Endothelial cell of umbilical vein (primary cell): ENCODE data around the gene ZNF496. TPM values are rescaled to one million over a fixed set of nuclear protein-coding genes. Genes with fewer than 3 reads are reported as not detected.

ENCODE experiments used
- BruUV-seq: library from RNA; stranded (reverse); fragments of 400-500 nt; replicated peaks from 2 replicates; lab custom pipeline; 2021; lab: Mats Ljungman, UMichigan
- CTCF ChIA-PET: fragments of 300-600, 350-600 bp; sonication (Branson Sonifier 250); formaldehyde crosslinking; loops from one replicate; lab custom pipeline; 2021; ENCODE audit warnings: antibody characterized with exemption, inconsistent platforms; lab: Charles Lee
- POLR2A ChIA-PET: fragments of 300-600, 350-600 bp; sonication (Branson Sonifier 250); formaldehyde crosslinking; loops from one replicate; lab custom pipeline; 2021; ENCODE audit warnings: antibody characterized with exemption, inconsistent platforms; lab: Charles Lee
- DNase-seq: peaks from one replicate; pipeline ENCODE4 v3.0.0-alpha.2; 2011; ENCODE audit warnings: low read depth, low spot score
- FAIRE-seq: peaks from 2 replicates; lab custom pipeline; 2011; peaks lifted over from hg19 to GRCh38; lab: Jason Lieb, UNC
- H2AFZ ChIP-seq: 2 replicates; pipeline ENCODE4 v1.6.0; 2012; ENCODE audit warnings: low read depth, low read length, control low read depth, inconsistent platforms
- H3K27ac ChIP-seq: 2 replicates; pipeline ENCODE4 v1.5.1; 2011; ENCODE audit warnings: low read depth, mild to moderate bottlenecking, control low read depth, low read length, moderate library complexity; ENCODE audit not compliant: insufficient read depth
- H3K27me3 ChIP-seq, 2 experiments: 2 replicates each; pipeline versions ENCODE4 v1.6.0 to v1.6.1; 2011; ENCODE audit warnings: low read length in 2 of 2, mixed read lengths in 1 of 2; ENCODE audit not compliant: control insufficient read depth in 2 of 2, insufficient read depth in 2 of 2
- H3K36me3 ChIP-seq, 2 experiments: 2 replicates in 1 of 2; 3 replicates in 1 of 2; pipeline ENCODE4 v1.5.1; 2011; ENCODE audit warnings: low read length in 2 of 2, mild to moderate bottlenecking in 1 of 2, moderate library complexity in 1 of 2; ENCODE audit not compliant: control insufficient read depth in 2 of 2, insufficient read depth in 2 of 2; ENCODE audit errors: extremely low read depth in 1 of 2
- H3K4me1 ChIP-seq: 3 replicates; pipeline ENCODE4 v1.5.1; 2011; ENCODE audit warnings: mild to moderate bottlenecking, low read length; ENCODE audit not compliant: control insufficient read depth, insufficient read depth; ENCODE audit errors: extremely low read depth
- H3K4me2 ChIP-seq: 2 replicates; pipeline ENCODE4 v1.6.1; 2011; ENCODE audit warnings: low read length, control low read depth, mixed read lengths; ENCODE audit not compliant: insufficient read depth
- H3K4me3 ChIP-seq, 3 experiments: fragments of 200-600 bp in 1 of 3; sonication (generic), shearing (Covaris generic) in 1 of 3; replicated peaks in 1 of 3; 2 replicates each; pipeline ENCODE4 v1.5.1; 2011 to 2016; ENCODE audit warnings: control low read depth in 3 of 3, low read length in 3 of 3, mild to moderate bottlenecking in 2 of 3, inconsistent platforms in 1 of 3, low read depth in 1 of 3, moderate library complexity in 1 of 3; ENCODE audit not compliant: insufficient read depth in 1 of 3
- H3K79me2 ChIP-seq: 2 replicates; pipeline ENCODE4 v1.6.0; 2012; ENCODE audit warnings: low read length, inconsistent platforms; ENCODE audit not compliant: control insufficient read depth, insufficient read depth
- H3K9ac ChIP-seq: replicated peaks from 2 replicates; pipeline ENCODE3; 2011; ENCODE audit warnings: low read length, control low read depth; ENCODE audit not compliant: insufficient read depth; ENCODE audit errors: extremely low read depth
- H3K9me1 ChIP-seq: replicated peaks from 3 replicates; pipeline ENCODE4 v1.6.0; 2011; ENCODE audit warnings: mild to moderate bottlenecking, low read length; ENCODE audit not compliant: control insufficient read depth, insufficient read depth; ENCODE audit errors: extremely low read depth
- H3K9me3 ChIP-seq: replicated peaks from 2 replicates; pipeline ENCODE4 v1.5.1; 2012; ENCODE audit warnings: low read length, inconsistent platforms; ENCODE audit not compliant: control insufficient read depth, insufficient read depth
- H4K20me1 ChIP-seq: replicated peaks from 2 replicates; pipeline ENCODE3; 2011; ENCODE audit warnings: mild to moderate bottlenecking, low read length; ENCODE audit not compliant: control insufficient read depth, insufficient read depth; ENCODE audit errors: extremely low read depth
- EZH2 ChIP-seq: IDR thresholded peaks from 2 replicates; pipeline ENCODE4 v1.6.1; 2012; ENCODE audit warnings: borderline replicate concordance, low read depth, mild to moderate bottlenecking, moderate library complexity, low read length, inconsistent platforms; ENCODE audit not compliant: severe bottlenecking
- FOS ChIP-seq: IDR thresholded peaks from 2 replicates; pipeline ENCODE4 v1.6.1; 2011; ENCODE audit warnings: mild to moderate bottlenecking, low read length, moderate library complexity, borderline replicate concordance; ENCODE audit not compliant: insufficient read depth
- GATA2 ChIP-seq: IDR thresholded peaks from 2 replicates; pipeline ENCODE4 v1.7.0; 2011; ENCODE audit warnings: low read depth, mild to moderate bottlenecking, moderate library complexity, mixed read lengths, low read length; ENCODE audit not compliant: insufficient read length, insufficient read depth
- JUN ChIP-seq: IDR thresholded peaks from 2 replicates; pipeline ENCODE4 v1.6.1; 2011; ENCODE audit warnings: borderline replicate concordance, low read depth; ENCODE audit not compliant: insufficient read length, insufficient read depth
- MAX ChIP-seq: IDR thresholded peaks from 2 replicates; pipeline ENCODE4 v1.6.1; 2011; ENCODE audit not compliant: insufficient read depth, insufficient read length
- MYC ChIP-seq: IDR thresholded peaks from one replicate; pipeline ENCODE4 v1.6.1; 2011; ENCODE audit warnings: mild to moderate bottlenecking, low read depth, low read length
- POLR2A ChIP-seq: IDR thresholded peaks from 2 replicates; pipeline ENCODE4 v1.6.1; 2012; ENCODE audit warnings: low read depth, mild to moderate bottlenecking, control low read depth, low read length
- POLR2AphosphoS5 ChIP-seq: IDR thresholded peaks from 2 replicates; pipeline ENCODE4 v1.6.1; 2012; ENCODE audit warnings: low read depth, mild to moderate bottlenecking, control low read depth, low read length, moderate library complexity; ENCODE audit not compliant: insufficient read depth
- dilution Hi-C: fragments of 300-500 bp; cut with MboI; formaldehyde crosslinking; loops from one replicate; pipeline ENCODE4 v1.15.0; 2019; ENCODE audit warnings: low sequenced_read_pairs; ENCODE audit not compliant: extremely low pct_ligation_motif_present
- intact Hi-C: fragments of 100-400 bp; cut with micrococcal nuclease; formaldehyde crosslinking; loops from one replicate; pipeline ENCODE4 v1.10.0; 2022
- polyA plus RNA-seq, 4 experiments: library from polyadenylated mRNA; depleted of rRNA in 3 of 4; stranded (reverse) in 3 of 4; unstranded in 1 of 4; fragments of >200 nt; gene quantifications; 2 replicates each; pipeline versions ENCODE4 v1.2.1 to v1.2.3, GENCODE V29; 2011 to 2012; ENCODE audit warnings: missing spikeins in 1 of 4
- total RNA-seq: library from RNA; stranded (reverse); gene quantifications from 2 replicates; pipeline ENCODE4 v1.2.3, GENCODE V29; 2021
- TF ChIP-seq, protein P1 (sequence below), 2 donors: IDR thresholded peaks; 1 replicate in 1 of 2; 2 replicates in 1 of 2; pipeline ENCODE4 v1.5.1; 2011; ENCODE audit warnings: low read length in 2 of 2, mild to moderate bottlenecking in 2 of 2, moderate library complexity in 2 of 2, control low read depth in 1 of 2, inconsistent platforms in 1 of 2, low read depth in 1 of 2; ENCODE audit not compliant: insufficient read depth in 1 of 2; ENCODE audit errors: extremely low read depth in 1 of 2

The ZNF496 gene
- total and polyA plus RNA-seq, 2 donors (not counting 3 experiments of a cell fraction or from before 2014, with no cell fraction given): 22.4 to 46.0 TPM

DNA sequence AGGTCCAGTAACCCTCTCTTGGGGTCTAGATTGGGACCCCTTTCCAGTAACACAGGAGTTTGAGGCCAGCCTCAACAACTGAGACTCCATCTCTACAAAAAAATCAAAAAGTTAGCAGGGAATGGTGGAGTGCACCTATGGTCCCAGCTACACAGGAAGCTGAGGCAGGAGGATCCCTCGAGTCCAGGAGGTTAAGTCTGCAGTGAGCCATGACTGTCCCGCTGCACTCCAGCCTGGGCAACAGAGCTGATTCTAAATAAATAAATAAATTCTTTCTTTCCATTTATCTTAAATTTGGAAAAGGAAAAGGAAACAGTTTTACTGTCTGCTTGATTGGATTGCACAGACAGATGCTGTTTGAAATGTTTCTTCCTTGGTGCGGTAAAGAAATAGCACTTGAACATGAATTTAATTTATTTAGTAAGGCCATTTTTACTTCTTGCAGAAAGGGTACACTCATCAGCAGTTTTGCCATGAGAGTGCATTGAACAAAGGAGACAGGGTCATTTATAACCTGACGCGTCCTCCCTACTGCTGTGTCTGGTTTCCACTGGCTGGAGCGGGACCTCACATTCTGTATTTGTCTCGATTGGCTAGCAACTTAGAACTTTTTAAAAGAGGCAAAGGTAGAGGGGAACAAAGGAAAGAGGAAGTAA is 37.0 kb upstream of the ZNF496 start:
- Histone ChIP-seq H3K9ac (no peak overlapping the region), H3K4me2 (no peak overlapping the region), H3K36me3 (no peaks in the 10 kb centered on the region), H3K4me1 (no peaks in the 10 kb centered on the region), H3K27me3 (no peaks in the 10 kb centered on the region), H3K79me2 (no peaks in the 10 kb centered on the region), H3K9me3 (no peaks in the 10 kb centered on the region), H3K27ac (no peak overlapping the region), H2AFZ (no peak overlapping the region), H4K20me1 (no peaks in the 10 kb centered on the region), H3K4me3 (no peak overlapping the region), H3K9me1 (no peaks in the 10 kb centered on the region)
- POLR2A ChIA-PET: no interaction called here
- CTCF ChIA-PET: no interaction called here
- intact Hi-C loops: no loop called here
- no peak for FAIRE-seq
- no peak for DNase-seq
- BruUV-seq: no TSS peak
- TF ChIP-seq MYC (no peak), POLR2A (no peak), MAX (no peak), GATA2 (no peak), JUN (no peak), FOS (no peak), EZH2 (no peak), POLR2AphosphoS5 (no peak)
- TF ChIP-seq, protein P1, sequence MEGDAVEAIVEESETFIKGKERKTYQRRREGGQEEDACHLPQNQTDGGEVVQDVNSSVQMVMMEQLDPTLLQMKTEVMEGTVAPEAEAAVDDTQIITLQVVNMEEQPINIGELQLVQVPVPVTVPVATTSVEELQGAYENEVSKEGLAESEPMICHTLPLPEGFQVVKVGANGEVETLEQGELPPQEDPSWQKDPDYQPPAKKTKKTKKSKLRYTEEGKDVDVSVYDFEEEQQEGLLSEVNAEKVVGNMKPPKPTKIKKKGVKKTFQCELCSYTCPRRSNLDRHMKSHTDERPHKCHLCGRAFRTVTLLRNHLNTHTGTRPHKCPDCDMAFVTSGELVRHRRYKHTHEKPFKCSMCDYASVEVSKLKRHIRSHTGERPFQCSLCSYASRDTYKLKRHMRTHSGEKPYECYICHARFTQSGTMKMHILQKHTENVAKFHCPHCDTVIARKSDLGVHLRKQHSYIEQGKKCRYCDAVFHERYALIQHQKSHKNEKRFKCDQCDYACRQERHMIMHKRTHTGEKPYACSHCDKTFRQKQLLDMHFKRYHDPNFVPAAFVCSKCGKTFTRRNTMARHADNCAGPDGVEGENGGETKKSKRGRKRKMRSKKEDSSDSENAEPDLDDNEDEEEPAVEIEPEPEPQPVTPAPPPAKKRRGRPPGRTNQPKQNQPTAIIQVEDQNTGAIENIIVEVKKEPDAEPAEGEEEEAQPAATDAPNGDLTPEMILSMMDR (IDR thresholded peaks at IDR 0.05; ENCODE audit: extremely low read depth in 1 of 2, insufficient read depth in 1 of 2, low read depth in 1 of 2, low read length in 2 of 2): no peak
- dilution Hi-C loops: no loop called here
